Brain microvascular endothelial cell (primary cell): ENCODE results near the gene NEGR1.
"Not testable (repeated sequence)": the region's sequence is repeated elsewhere in the genome, so short reads cannot be mapped to it uniquely, and the experiment has no call there.

Source experiments
- DNase-seq: peaks from one replicate; pipeline ENCODE4 v3.0.0-alpha.2; 2020
- H3K27ac ChIP-seq: fragments of 250-450 bp; sonication (Bioruptor Pico); 2 replicates; pipeline ENCODE4 v1.5.1; 2020; ENCODE audit warnings: mild to moderate bottlenecking, moderate library complexity
- H3K27me3 ChIP-seq: fragments of 250-450 bp; sonication (Bioruptor Pico); replicated peaks from 2 replicates; pipeline ENCODE4 v1.5.1; 2020; ENCODE audit warnings: mild to moderate bottlenecking
- H3K36me3 ChIP-seq: fragments of 250-450 bp; sonication (Bioruptor Pico); replicated peaks from 2 replicates; pipeline ENCODE4 v1.5.1; 2020; ENCODE audit warnings: mild to moderate bottlenecking
- H3K4me3 ChIP-seq: 2 replicates; pipeline ENCODE4 v1.5.1; 2011; ENCODE audit warnings: low read depth, mild to moderate bottlenecking, control low read depth, low read length, moderate library complexity
- in situ Hi-C: cut with HindIII; loops from 2 replicates; pipeline ENCODE4 v1.10.0; 2017; ENCODE audit warnings: low sequenced_read_pairs, low pct_ligation_motif_present
- TF ChIP-seq, protein P1 (sequence below): IDR thresholded peaks from 2 replicates; pipeline ENCODE4 v1.5.1; 2011; ENCODE audit warnings: low read depth, mild to moderate bottlenecking, moderate library complexity, low read length, control low read depth, inconsistent platforms; ENCODE audit errors: missing control alignments

Gene NEGR1

DNA sequence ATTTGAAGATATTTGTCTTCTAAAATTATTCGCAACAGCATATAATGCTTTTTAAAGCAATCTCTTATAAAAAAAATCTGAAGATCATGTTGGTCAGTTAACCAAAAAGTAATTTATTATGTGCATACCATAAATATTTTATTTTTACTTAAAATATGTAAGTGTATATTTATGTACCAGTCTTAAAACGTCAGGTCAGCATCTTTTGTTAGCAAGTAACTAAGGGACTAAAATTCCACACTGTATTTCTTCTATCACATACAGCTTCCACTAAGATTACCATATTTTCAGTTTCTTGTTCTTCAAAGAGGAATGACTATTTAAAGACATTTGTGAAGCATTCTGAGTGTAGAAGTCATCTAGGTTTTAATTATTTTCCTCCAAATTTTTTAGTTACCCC is 19.6 kb downstream of the NEGR1 start:
- Histone ChIP-seq H3K27ac (no peak overlapping the region), H3K27me3 (no peaks in the 10 kb centered on the region), H3K36me3 (no peaks in the 10 kb centered on the region), H3K4me3 (no peak overlapping the region)
- in situ Hi-C loops = no loop called here
- TF ChIP-seq, protein P1, sequence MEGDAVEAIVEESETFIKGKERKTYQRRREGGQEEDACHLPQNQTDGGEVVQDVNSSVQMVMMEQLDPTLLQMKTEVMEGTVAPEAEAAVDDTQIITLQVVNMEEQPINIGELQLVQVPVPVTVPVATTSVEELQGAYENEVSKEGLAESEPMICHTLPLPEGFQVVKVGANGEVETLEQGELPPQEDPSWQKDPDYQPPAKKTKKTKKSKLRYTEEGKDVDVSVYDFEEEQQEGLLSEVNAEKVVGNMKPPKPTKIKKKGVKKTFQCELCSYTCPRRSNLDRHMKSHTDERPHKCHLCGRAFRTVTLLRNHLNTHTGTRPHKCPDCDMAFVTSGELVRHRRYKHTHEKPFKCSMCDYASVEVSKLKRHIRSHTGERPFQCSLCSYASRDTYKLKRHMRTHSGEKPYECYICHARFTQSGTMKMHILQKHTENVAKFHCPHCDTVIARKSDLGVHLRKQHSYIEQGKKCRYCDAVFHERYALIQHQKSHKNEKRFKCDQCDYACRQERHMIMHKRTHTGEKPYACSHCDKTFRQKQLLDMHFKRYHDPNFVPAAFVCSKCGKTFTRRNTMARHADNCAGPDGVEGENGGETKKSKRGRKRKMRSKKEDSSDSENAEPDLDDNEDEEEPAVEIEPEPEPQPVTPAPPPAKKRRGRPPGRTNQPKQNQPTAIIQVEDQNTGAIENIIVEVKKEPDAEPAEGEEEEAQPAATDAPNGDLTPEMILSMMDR = no peak
- no peak for DNase-seq

DNA sequence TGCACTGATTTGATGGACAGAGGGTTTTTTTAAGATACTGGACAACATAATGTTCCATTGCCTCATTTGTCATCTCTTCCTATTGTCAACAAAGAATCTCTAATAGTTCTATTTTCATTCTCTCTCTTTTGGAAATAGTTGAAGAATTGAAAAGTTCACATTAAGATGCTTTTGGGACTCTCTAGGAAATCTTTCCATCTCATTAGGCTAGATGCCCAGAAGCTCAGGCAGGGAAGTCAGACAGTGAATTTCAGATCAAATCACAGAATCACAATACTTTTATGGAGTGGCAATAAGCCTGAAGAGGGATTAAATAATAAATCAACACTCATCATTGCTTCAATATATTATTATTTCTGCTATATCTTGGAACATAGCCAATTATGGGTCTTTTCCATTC is 29.2 kb downstream of the NEGR1 start:
- Histone ChIP-seq H3K27me3 (no peaks in the 10 kb centered on the region), H3K36me3 (no peaks in the 10 kb centered on the region), H3K4me3 (no peak overlapping the region), H3K27ac (no peak overlapping the region)
- in situ Hi-C loops = no loop called here
- TF ChIP-seq, protein P1 = no peak
- DNase-seq = no peak

GRCh38 chr1:72241397-72241796 is 40.9 kb downstream of the NEGR1 start:
- TF ChIP-seq, protein P1 = no peak
- in situ Hi-C loops = no loop called here
- Histone ChIP-seq H3K27me3 (no peaks in the 10 kb centered on the region), H3K27ac (no peak overlapping the region), H3K4me3 (no peak overlapping the region), H3K36me3 (no peaks in the 10 kb centered on the region)
- DNase-seq = no peak

DNA sequence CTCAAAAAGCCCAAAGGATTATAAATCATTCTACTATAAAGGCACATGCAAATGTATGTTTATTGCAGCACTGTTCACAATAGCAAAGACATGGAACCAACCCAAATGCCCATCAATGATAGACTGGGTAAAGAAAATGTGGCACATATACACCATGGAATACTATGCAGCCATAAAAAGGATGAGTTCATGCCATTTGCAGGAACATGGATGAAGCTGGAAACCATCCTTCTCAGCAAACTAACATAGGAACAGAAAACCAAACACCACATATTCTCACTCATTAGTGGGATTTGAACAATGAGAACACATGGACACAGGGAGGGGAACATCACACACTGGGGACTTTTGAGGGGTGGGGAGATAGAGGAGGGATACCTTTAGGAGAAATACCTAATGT is 46.4 kb downstream of the NEGR1 start:
- H3K36me3 ChIP-seq, H3K27me3 ChIP-seq, DNase-seq, H3K4me3 ChIP-seq, in situ Hi-C loops, H3K27ac ChIP-seq: not testable (repeated sequence)

DNA sequence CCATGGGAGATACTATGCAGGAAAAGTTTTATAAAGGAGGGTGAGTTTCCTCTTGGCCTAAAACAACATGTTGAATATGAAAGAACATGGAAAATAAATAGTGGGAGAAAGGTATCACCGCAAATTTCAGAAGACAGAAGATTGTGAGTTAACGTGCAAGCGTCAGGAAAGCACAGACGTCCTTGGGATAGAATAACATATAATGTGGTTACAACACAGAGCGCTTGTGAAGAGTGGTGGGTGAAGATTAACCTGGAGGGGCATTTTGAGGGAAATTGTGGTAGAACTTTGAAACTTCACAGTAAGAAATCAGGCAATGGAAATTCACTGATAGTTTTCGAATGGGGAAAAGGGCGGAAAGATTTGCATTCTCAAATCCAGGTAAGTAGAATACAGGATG is 47.3 kb downstream of the NEGR1 start:
- no peak overlapping the region for H3K4me3 ChIP-seq
- H3K36me3 ChIP-seq = no peaks in the 10 kb centered on the region
- in situ Hi-C loops = no loop called here
- no peak for DNase-seq
- no peaks in the 10 kb centered on the region for H3K27me3 ChIP-seq
- no peak overlapping the region for H3K27ac ChIP-seq
- TF ChIP-seq, protein P1 = no peak

- Histone ChIP-seq H3K36me3 (no peaks in the 10 kb centered on the region), H3K4me3 (no peak overlapping the region), H3K27me3 (no peaks in the 10 kb centered on the region), H3K27ac (no peak overlapping the region)
- TF ChIP-seq, protein P1 = no peak
- in situ Hi-C loops = no loop called here
- no peak for DNase-seq
Measured at GRCh38 chr1:72230746-72231145, 51.6 kb downstream of the NEGR1 start.

GRCh38 chr1:72229893-72230292 is 52.4 kb downstream of the NEGR1 start:
- DNase-seq = no peak
- no peaks in the 10 kb centered on the region for H3K36me3 ChIP-seq
- H3K4me3 ChIP-seq = no peak overlapping the region
- in situ Hi-C loops = no loop called here
- no peak overlapping the region for H3K27ac ChIP-seq
- no peaks in the 10 kb centered on the region for H3K27me3 ChIP-seq
- TF ChIP-seq, protein P1 = no peak
